GM21529 (cell line): ENCODE measurements around the gene TMEM132E.

Experiments used
- ATAC-seq: cut with Tn5 transposase; IDR thresholded peaks from one replicate; pipeline ENCODE4 v1.9.1; 2021; ENCODE audit not compliant: unreplicated experiment

TMEM132E gene

DNA sequence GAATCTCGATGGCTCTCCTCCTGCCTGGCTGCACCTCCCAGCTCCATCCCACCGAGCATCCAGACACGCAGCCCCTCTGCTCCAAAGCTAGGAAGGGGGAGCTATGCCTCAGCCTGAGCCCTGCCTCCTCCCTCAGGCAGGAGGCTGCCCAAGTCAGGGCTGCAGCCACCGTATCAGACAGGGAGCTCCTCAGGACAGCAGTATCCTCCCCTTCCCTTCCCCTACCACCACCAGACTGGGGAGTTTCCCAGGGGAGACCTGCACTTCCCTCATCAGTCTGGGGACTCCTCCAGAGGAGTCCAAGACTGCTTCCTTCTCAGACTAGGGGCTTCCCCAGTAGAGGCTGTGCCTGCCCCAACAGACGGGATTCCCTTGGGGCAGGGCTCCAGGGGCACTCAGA lies 17.5 kb downstream of the TMEM132E start:
- no peak for ATAC-seq

DNA sequence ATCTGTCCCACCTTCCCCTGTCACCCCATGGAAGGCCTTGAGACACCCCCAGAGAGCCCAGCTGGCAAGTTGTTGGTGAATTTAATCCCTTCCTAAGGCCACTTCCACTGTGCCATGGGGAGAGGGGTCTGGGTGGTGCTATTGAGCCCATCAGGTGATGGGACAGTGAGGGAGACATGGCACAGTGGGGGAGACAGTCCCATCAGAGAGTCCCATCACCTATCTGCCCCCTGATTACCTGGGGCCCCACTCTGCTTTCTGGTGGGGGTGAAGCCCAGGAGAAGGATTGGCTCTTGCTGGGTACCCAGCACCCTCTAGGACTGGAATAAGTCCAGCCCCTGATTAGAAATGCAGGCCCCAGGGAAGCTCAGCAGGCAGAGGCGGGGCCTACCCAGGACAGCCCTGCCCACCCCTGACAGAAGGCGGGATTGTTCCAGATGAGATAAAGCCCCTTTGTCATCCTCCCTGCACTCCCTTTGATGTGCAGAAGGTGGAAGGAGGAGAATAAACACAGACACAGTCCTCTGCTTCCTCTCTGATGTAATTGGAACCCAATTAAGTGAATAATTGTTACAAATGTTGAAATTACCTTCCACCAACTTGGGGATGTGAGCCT lies 18.9 kb downstream of the TMEM132E start:
- ATAC-seq = no peak

- ATAC-seq = no peak
Observed at GRCh38 chr17:34601416-34601815, 22.0 kb downstream of the TMEM132E start.

DNA sequence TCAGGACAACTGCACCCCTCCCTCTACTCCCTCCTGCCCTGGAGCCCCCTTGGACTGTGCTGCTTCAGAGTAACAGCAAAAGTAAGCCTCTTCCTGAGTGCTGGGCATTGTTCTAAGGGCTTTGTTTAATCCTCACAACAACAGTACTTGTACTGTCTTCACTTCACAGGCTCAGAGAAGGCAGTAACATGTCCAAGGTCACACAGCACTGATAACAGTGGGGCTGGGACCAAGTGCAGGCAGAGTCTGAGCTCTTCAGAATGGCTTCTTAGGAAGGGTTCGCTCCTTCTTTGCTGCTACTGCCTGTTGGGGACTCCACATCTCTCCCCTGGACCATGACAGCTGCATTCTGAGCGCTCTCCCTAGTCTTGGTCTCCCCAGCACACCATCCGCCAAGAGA lies 24.6 kb downstream of the TMEM132E start:
- no peak for ATAC-seq

DNA sequence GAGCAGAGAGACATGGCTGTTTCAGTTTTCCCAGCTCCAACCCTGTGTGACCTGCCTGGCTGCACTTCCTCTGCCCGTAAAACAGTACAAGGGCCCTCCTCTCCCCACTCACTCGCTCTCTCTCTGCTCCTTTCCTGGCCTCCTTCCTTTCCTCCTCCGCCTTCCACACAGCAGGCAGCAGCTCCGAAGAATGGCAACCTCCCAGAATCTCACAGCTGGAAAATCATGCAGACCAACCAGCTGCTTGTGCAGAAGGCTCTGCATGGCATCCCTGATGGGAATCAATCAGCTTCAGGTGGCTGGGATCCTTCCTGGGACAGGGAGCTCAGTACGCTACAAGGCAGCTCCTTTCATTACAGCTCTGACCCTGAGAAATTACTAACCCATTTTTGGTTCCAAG lies 27.4 kb downstream of the TMEM132E start:
- no peak for ATAC-seq

GRCh38 chr17:34607917-34608316 lies 28.5 kb downstream of the TMEM132E start:
- no peak for ATAC-seq

- no peak for ATAC-seq
Observed at GRCh38 chr17:34609210-34609609, 29.8 kb downstream of the TMEM132E start.

- no peak for ATAC-seq
Observed at GRCh38 chr17:34610039-34610438, 30.7 kb downstream of the TMEM132E start.

- no peak for ATAC-seq
Observed at GRCh38 chr17:34610506-34610905, 31.1 kb downstream of the TMEM132E start.

GRCh38 chr17:34613064-34614019 lies 34.0 kb downstream of the TMEM132E start:
- ATAC-seq = no peak

GRCh38 chr17:34614698-34615097 lies 35.3 kb downstream of the TMEM132E start:
- no peak for ATAC-seq

DNA sequence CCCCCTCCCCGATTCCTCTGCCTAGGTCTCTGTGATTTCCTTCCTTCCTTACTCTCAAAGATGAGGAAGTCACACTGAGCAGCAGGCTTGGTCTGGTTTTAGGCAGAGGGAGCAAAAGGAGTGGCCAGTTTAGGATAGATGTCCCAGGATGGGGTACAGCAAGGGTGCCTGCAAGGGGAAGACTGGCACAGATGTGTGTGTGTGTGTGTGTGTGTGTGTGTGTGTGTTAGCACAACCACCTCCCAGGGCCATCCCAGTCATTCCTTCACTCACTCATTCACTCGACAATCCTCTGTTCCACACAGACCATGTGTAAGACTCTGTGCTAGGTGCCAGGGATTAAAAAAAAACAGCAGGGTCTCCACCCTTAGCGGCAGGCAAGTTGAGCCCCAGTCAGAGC lies 35.9 kb downstream of the TMEM132E start:
- ATAC-seq = no peak

DNA sequence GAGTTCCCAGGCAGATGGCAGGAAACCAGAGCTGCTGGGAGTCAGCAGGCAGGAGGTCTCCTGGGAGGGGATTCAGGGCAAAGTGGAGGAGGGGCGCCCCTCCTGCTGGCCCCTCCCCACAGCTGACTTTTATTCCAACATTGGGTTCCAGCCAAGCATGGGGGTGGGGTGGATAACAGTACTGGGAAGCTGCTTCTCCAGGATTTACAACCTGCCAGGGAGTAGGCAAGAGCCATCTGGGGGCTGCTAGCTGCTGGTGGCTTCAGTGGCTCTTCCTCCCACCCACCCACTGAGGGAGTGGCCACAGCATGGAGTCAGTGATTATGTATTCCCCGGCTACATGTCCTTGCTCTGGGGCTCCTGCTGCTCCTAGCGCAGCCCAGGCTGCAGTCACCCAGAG lies 36.8 kb downstream of the TMEM132E start:
- ATAC-seq = no peak

DNA sequence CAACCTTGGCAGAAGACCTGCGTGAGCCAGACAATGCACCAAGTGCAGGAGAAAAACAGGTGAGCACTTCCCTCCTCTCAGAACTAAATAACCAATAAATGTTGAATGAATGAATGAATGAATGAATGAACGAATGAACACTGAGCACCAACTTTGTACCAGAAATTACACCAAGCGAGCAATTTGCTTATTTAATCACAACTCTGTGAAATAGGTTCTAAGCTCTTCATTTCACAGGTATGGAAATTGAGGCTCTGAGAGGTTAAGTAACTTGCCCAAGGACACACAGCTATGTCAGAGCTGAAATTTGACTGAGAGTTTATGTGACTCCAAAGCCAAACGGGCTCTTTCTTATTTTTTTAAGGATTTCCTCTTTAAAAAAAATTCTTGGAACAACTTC lies 38.0 kb downstream of the TMEM132E start:
- no peak for ATAC-seq

GRCh38 chr17:34619687-34620217 lies 40.4 kb downstream of the TMEM132E start:
- ATAC-seq = no peak

DNA sequence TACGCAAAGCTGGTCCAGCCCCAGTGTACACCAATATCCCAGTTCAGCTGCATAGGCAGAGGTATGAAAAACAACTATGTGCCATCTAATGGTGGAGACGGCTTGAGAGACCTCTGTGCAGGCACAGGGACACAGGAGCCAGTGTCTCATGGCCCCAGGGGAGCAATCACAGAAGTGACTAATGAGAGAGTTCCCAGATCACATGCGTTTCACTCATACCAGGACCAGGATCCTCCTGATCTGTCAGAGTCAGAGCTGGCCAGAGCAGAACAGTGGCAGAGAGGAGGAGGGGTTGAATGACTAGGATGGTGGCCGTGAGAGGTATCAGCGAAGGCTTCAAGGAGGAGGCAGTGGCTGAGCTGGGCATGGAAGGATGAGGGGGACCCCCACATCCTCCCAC lies 41.1 kb downstream of the TMEM132E start:
- no peak for ATAC-seq

- ATAC-seq = no peak
Observed at GRCh38 chr17:34622862-34623623, 43.7 kb downstream of the TMEM132E start.

GRCh38 chr17:34623856-34624766 lies 44.7 kb downstream of the TMEM132E start:
- ATAC-seq = no peak

- no peak for ATAC-seq
Observed at GRCh38 chr17:34624767-34625383, 45.5 kb downstream of the TMEM132E start.

DNA sequence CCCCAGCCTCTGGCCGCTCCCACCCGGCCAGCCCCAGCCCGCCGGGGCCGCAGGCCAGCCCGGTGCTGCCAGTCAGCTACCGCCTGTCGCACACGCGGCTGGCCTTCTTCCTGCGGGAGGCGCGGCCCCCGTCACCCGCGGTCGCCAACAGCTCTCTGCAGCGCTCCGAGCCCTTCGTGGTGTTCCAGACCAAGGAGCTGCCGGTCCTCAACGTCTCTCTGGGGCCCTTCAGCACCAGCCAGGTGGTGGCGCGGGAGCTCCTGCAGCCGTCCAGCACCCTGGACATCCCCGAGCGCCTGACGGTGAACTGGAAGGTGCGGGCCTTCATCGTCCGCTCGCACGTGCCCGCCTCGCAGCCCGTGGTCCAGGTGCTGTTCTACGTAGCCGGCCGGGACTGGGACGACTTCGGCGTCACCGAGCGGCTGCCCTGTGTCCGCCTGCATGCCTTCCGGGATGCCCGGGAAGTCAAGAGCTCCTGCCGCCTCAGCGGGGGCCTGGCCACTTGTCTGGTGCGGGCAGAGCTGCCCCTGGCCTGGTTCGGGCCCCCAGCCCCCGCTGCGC lies 46.8 kb downstream of the TMEM132E start:
- no peak for ATAC-seq
